Breast epithelium (tissue), 3 donors: ENCODE data around the gene BSPRY.

ENCODE experiments used
- POLR2A ChIP-seq: fragments of 450-650 bp; IDR thresholded peaks from one replicate; pipeline ENCODE4 v1.6.1; 2016; ENCODE audit warnings: antibody characterized with exemption, mild to moderate bottlenecking, moderate library complexity
- POLR2AphosphoS5 ChIP-seq, 3 donors: sonication (generic); formaldehyde crosslinking; IDR thresholded peaks; one replicate each; pipeline ENCODE4 v1.6.1; 2017; ENCODE audit warnings: antibody characterized with exemption in 3 of 3
- TF ChIP-seq, protein P1 (sequence below), 3 donors: fragments of 450-650 bp; IDR thresholded peaks; one replicate each; pipeline ENCODE4 v1.5.1; 2016 to 2017; ENCODE audit warnings: antibody characterized with exemption in 3 of 3, mild to moderate bottlenecking in 3 of 3, moderate library complexity in 3 of 3

GRCh38 chr9:113393281-113393680 lies 43.9 kb downstream of the BSPRY start:
- TF ChIP-seq, protein P1, sequence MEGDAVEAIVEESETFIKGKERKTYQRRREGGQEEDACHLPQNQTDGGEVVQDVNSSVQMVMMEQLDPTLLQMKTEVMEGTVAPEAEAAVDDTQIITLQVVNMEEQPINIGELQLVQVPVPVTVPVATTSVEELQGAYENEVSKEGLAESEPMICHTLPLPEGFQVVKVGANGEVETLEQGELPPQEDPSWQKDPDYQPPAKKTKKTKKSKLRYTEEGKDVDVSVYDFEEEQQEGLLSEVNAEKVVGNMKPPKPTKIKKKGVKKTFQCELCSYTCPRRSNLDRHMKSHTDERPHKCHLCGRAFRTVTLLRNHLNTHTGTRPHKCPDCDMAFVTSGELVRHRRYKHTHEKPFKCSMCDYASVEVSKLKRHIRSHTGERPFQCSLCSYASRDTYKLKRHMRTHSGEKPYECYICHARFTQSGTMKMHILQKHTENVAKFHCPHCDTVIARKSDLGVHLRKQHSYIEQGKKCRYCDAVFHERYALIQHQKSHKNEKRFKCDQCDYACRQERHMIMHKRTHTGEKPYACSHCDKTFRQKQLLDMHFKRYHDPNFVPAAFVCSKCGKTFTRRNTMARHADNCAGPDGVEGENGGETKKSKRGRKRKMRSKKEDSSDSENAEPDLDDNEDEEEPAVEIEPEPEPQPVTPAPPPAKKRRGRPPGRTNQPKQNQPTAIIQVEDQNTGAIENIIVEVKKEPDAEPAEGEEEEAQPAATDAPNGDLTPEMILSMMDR (IDR thresholded peaks at IDR 0.05) = no peak
- TF ChIP-seq POLR2AphosphoS5 (IDR thresholded peaks at IDR 0.05) (no peak), POLR2A (no peak)
